Chondrocyte (in vitro differentiated cells): ENCODE results near the gene TRDMT1. TPM values are rescaled to one million over a fixed set of nuclear protein-coding genes. Genes with fewer than 3 reads are reported as not detected.

ENCODE experiments used
- DNase-seq: peaks from one replicate; pipeline ENCODE4 v3.0.0; 2021; ENCODE audit warnings: mixed read lengths, low spot score
- H3K27ac Mint-ChIP-seq: one replicate; pipeline ENCODE4 v1.8.0; 2021; ENCODE audit warnings: mild to moderate bottlenecking, moderate library complexity, mixed read lengths; ENCODE audit not compliant: unreplicated experiment
- H3K27me3 Mint-ChIP-seq: 2 replicates; pipeline ENCODE4 v1.8.0; 2021; ENCODE audit warnings: low read depth, mixed read lengths
- H3K36me3 Mint-ChIP-seq: 2 replicates; pipeline ENCODE4 v1.8.0; 2021; ENCODE audit warnings: low read depth, mixed read lengths
- H3K4me1 Mint-ChIP-seq: 2 replicates; pipeline ENCODE4 v1.8.0; 2021; ENCODE audit warnings: low read depth, mild to moderate bottlenecking, mixed read lengths
- H3K4me3 Mint-ChIP-seq: one replicate; pipeline ENCODE4 v1.8.0; 2021; ENCODE audit warnings: mild to moderate bottlenecking, moderate library complexity, mixed read lengths; ENCODE audit not compliant: unreplicated experiment
- H3K9me3 Mint-ChIP-seq: 2 replicates; pipeline ENCODE4 v1.8.0; 2021; ENCODE audit warnings: low read depth, mixed read lengths
- total RNA-seq: library from RNA; stranded (reverse); gene quantifications from 3 replicates; pipeline ENCODE4 v1.2.1, GENCODE V29; 2021
- TF ChIP-seq, protein P1 (sequence below): fragments of 200-600 bp; sonication (generic); IDR thresholded peaks from 2 replicates; pipeline ENCODE4 v1.5.0; 2021; ENCODE audit warnings: antibody characterized with exemption, mild to moderate bottlenecking, moderate library complexity

The TRDMT1 gene
- total RNA-seq, 1 donor from 2014 or later, result 4.7 TPM

GRCh38 chr10:17201794-17202116 lies 283 bp upstream of the TRDMT1 start:
- Mint-ChIP-seq H3K27ac (peak overlapping the region; percentile 96), H3K4me3 (peak overlapping the region; percentile 87), H3K9me3 (no peaks in the 10 kb centered on the region), H3K27me3 (no peaks in the 10 kb centered on the region), H3K36me3 (no peaks in the 10 kb centered on the region), H3K4me1 (peaks cover 45% of the 10 kb centered on the region)
- no peak for DNase-seq
- TF ChIP-seq, protein P1, sequence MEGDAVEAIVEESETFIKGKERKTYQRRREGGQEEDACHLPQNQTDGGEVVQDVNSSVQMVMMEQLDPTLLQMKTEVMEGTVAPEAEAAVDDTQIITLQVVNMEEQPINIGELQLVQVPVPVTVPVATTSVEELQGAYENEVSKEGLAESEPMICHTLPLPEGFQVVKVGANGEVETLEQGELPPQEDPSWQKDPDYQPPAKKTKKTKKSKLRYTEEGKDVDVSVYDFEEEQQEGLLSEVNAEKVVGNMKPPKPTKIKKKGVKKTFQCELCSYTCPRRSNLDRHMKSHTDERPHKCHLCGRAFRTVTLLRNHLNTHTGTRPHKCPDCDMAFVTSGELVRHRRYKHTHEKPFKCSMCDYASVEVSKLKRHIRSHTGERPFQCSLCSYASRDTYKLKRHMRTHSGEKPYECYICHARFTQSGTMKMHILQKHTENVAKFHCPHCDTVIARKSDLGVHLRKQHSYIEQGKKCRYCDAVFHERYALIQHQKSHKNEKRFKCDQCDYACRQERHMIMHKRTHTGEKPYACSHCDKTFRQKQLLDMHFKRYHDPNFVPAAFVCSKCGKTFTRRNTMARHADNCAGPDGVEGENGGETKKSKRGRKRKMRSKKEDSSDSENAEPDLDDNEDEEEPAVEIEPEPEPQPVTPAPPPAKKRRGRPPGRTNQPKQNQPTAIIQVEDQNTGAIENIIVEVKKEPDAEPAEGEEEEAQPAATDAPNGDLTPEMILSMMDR, result no peak

DNA sequence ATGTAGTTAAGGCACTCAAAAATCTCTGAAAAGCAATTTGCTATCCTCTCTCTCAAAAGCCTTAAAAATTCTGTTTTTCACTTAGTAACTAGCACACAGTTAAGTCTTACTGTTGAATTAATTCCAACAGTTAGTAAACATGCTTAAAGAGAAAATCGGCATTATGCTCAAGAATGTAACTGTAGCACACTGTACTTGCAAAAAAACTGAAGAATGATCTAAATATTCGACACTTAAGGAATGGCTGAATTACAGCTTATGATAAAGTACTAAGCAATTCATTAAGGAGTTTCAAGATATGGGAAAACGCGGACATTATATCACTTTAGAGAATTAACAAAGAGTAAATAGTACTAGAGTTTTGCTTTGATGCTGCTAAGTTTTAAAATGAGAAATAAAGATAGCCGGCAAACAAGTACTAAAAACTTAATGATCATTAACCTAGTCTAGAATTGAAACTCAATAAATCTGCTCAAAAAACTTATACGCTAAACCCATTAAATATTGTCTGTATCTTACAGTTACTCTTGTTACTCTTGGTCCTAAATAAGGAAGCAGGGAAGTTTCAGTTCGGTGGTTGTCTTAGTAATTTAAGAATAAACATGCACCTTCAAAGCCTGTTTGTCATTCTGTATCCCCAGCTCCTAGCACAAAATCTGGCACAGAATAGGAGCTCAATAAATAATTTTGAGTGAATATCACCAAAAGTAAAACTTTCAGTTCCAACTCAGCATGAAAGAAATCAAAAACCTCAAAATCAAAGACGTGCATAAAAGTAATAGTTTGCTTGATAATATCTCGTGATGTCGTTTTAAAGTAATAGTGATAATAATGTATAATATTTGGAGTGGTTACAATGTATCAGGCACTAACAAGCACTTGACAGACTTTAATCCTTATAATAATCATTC lies 1.2 kb downstream of the TRDMT1 start:
- Mint-ChIP-seq H3K4me1 (peaks cover 33% of the 10 kb centered on the region), H3K27ac (peak overlapping the region; percentile 96), H3K4me3 (peak overlapping the region; percentile 87), H3K36me3 (no peaks in the 10 kb centered on the region), H3K9me3 (peaks cover 3% of the 10 kb centered on the region), H3K27me3 (no peaks in the 10 kb centered on the region)
- TF ChIP-seq, protein P1, result no peak
- no peak for DNase-seq

DNA sequence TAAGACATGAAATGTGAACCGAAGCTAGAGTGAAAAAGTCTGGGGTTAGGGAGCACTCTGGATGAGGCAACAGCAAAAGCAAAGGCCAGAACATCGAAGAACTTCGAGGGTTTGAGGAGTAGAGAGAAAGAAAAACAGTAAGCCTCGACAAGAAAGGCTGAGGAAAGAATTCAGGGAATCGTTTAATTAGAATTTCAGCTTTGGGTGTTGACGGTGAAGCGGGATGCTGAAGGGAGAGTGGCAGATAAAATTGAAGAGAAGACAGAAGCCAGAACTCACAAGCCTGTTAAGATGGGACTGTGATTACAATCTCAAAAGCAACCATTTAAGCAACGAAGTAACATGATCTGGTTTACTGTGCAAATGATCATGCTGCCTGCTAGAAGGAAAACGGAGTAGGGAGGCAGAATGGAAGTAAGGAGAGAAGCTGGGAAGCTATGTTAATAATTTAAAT lies 2.1 kb downstream of the TRDMT1 start:
- Mint-ChIP-seq H3K36me3 (no peaks in the 10 kb centered on the region), H3K4me3 (peak overlapping the region; percentile 87), H3K9me3 (peaks cover 5% of the 10 kb centered on the region), H3K27ac (peak overlapping the region; percentile 96), H3K4me1 (peaks cover 33% of the 10 kb centered on the region), H3K27me3 (no peaks in the 10 kb centered on the region)
- no peak for DNase-seq
- TF ChIP-seq, protein P1, result no peak

GRCh38 chr10:17196573-17196972 lies 4.9 kb downstream of the TRDMT1 start:
- H3K4me1 Mint-ChIP-seq, result peaks cover 24% of the 10 kb centered on the region

DNA sequence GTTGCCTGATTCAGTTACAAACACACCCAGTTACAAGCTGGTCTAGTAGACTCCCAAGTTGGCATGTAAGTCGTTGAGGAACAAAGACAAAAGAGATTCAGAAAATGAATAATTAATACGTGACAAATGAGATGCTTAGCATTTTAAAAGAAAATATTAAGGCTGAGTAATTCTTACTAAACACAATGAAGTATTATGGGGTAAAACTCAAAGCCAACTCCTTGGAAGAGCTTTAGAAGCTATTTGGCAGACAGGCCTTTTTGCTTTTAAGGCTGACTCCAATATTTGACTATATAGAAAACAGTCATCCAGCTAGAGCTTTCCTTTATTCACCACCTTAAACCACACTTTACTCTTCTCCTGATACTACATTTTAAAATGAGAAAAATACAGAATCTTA lies 5.4 kb downstream of the TRDMT1 start:
- Mint-ChIP-seq H3K4me1 (peaks cover 21% of the 10 kb centered on the region), H3K4me3 (no peak overlapping the region), H3K36me3 (peaks cover 7% of the 10 kb centered on the region), H3K27me3 (no peaks in the 10 kb centered on the region), H3K27ac (no peak overlapping the region), H3K9me3 (peaks cover 10% of the 10 kb centered on the region)
- DNase-seq, result no peak
- TF ChIP-seq, protein P1, result no peak

More at GRCh38 chr10:17196573-17196972, 4.9 kb downstream of the TRDMT1 start:
- Mint-ChIP-seq H3K27ac (no peak overlapping the region), H3K36me3 (peaks cover 5% of the 10 kb centered on the region), H3K27me3 (no peaks in the 10 kb centered on the region), H3K4me3 (no peak overlapping the region), H3K9me3 (peaks cover 10% of the 10 kb centered on the region)
- no peak for DNase-seq
- TF ChIP-seq, protein P1, result no peak
